DND-41 (cell line): ENCODE results near the gene MRPL21.

Experiments used
- ATAC-seq: fragments of 200-7000 bp; cut with Tn5 transposase; 3 replicates; pipeline ENCODE4 v1.9.1; 2021; ENCODE audit warnings: low read depth; ENCODE audit not compliant: insufficient read depth
- DNase-seq: peaks from one replicate; pipeline ENCODE4 v3.0.0-alpha.2; 2020
- H2AFZ ChIP-seq: 2 replicates; pipeline ENCODE4 v1.6.0; 2012; ENCODE audit warnings: low read depth, low read length
- H3K27ac ChIP-seq: 2 replicates; pipeline ENCODE4 v1.5.1; 2012; ENCODE audit warnings: low read length, inconsistent platforms
- H3K27me3 ChIP-seq: fragments of 200-600 bp; sonication (generic); 2 replicates; pipeline ENCODE4 v1.6.0; 2012; ENCODE audit warnings: low read length, mild to moderate bottlenecking, inconsistent platforms; ENCODE audit not compliant: insufficient read depth, poor library complexity
- H3K36me3 ChIP-seq: 2 replicates; pipeline ENCODE4 v1.5.1; 2012; ENCODE audit warnings: low read length, inconsistent platforms; ENCODE audit not compliant: insufficient read depth
- H3K4me1 ChIP-seq: 2 replicates; pipeline ENCODE4 v1.5.1; 2012; ENCODE audit warnings: mild to moderate bottlenecking, low read length; ENCODE audit not compliant: insufficient read depth
- H3K4me2 ChIP-seq: 2 replicates; pipeline ENCODE4 v1.6.0; 2012; ENCODE audit warnings: mild to moderate bottlenecking, moderate library complexity, low read length, inconsistent platforms; ENCODE audit not compliant: insufficient read depth
- H3K4me3 ChIP-seq, 2 experiments: fragments of 200-600 bp in 1 of 2; shearing (Covaris generic) in 1 of 2; 2 replicates each; pipeline ENCODE4 v1.5.1; 2012 to 2016; ENCODE audit warnings: inconsistent platforms in 2 of 2, low read length in 2 of 2, mild to moderate bottlenecking in 2 of 2, low read depth in 1 of 2, moderate library complexity in 1 of 2
- H3K79me2 ChIP-seq: 2 replicates; pipeline ENCODE4 v1.6.0; 2012; ENCODE audit warnings: low read length, inconsistent platforms; ENCODE audit not compliant: insufficient read depth
- H3K9ac ChIP-seq: 2 replicates; pipeline ENCODE4 v1.6.0; 2012; ENCODE audit warnings: low read depth, mild to moderate bottlenecking, inconsistent platforms, low read length, moderate library complexity
- H3K9me3 ChIP-seq: 2 replicates; pipeline ENCODE4 v1.5.1; 2012; ENCODE audit warnings: low read length, moderate library complexity, mild to moderate bottlenecking, inconsistent platforms; ENCODE audit not compliant: insufficient read depth, severe bottlenecking
- H4K20me1 ChIP-seq: 2 replicates; pipeline ENCODE4 v1.6.0; 2012; ENCODE audit warnings: low read length; ENCODE audit not compliant: insufficient read depth
- EZH2 ChIP-seq: IDR thresholded peaks from 3 replicates; pipeline ENCODE4 v1.6.1; 2012; ENCODE audit warnings: borderline replicate concordance, low read depth, mild to moderate bottlenecking, moderate library complexity, low read length, inconsistent platforms; ENCODE audit not compliant: severe bottlenecking
- TF ChIP-seq, protein P1 (sequence below): IDR thresholded peaks from 2 replicates; pipeline ENCODE4 v1.5.1; 2012; ENCODE audit warnings: borderline replicate concordance, low read length, moderate library complexity, mild to moderate bottlenecking; ENCODE audit not compliant: poor library complexity, severe bottlenecking; ENCODE audit errors: extremely low read depth

The MRPL21 gene

DNA sequence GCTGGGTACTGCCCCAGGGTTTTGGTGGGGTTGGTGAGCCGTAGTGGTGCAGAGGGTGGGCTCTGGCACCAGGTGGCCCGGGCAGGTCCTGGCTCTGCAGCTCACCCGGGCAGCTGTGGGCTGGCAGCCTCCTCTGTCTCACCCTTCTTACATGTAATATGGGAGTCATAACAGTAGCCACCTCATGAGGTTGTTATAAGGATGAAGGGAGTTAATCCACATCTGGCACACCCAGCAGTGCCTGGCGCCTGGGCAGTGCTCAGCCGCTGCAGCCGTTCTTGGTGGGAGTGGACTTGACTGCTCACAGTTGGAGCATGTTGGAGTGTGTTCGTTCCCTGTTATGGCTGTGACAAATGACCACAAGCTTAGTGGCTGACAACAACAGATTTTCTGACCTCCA, 28.7 kb upstream of the MRPL21 start:
- ATAC-seq (no peak), DNase-seq (no peak)
- H3K9me3 ChIP-seq: no peaks in the 10 kb centered on the region
- no peaks in the 10 kb centered on the region for H3K79me2 ChIP-seq
- H3K27ac ChIP-seq: no peak overlapping the region
- no peak overlapping the region for H3K4me3 ChIP-seq
- peaks cover 83% of the 10 kb centered on the region for H3K36me3 ChIP-seq
- no peak overlapping the region for H3K4me2 ChIP-seq
- H3K27me3 ChIP-seq: no peaks in the 10 kb centered on the region
- H2AFZ ChIP-seq: no peak overlapping the region
- TF ChIP-seq, protein P1, sequence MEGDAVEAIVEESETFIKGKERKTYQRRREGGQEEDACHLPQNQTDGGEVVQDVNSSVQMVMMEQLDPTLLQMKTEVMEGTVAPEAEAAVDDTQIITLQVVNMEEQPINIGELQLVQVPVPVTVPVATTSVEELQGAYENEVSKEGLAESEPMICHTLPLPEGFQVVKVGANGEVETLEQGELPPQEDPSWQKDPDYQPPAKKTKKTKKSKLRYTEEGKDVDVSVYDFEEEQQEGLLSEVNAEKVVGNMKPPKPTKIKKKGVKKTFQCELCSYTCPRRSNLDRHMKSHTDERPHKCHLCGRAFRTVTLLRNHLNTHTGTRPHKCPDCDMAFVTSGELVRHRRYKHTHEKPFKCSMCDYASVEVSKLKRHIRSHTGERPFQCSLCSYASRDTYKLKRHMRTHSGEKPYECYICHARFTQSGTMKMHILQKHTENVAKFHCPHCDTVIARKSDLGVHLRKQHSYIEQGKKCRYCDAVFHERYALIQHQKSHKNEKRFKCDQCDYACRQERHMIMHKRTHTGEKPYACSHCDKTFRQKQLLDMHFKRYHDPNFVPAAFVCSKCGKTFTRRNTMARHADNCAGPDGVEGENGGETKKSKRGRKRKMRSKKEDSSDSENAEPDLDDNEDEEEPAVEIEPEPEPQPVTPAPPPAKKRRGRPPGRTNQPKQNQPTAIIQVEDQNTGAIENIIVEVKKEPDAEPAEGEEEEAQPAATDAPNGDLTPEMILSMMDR: no peak
- TF ChIP-seq EZH2: no peak
- H3K4me1 ChIP-seq: no peaks in the 10 kb centered on the region
- peaks cover 10% of the 10 kb centered on the region; the same call in 1 of the 2 replicates for H4K20me1 ChIP-seq
- no peak overlapping the region for H3K9ac ChIP-seq

DNA sequence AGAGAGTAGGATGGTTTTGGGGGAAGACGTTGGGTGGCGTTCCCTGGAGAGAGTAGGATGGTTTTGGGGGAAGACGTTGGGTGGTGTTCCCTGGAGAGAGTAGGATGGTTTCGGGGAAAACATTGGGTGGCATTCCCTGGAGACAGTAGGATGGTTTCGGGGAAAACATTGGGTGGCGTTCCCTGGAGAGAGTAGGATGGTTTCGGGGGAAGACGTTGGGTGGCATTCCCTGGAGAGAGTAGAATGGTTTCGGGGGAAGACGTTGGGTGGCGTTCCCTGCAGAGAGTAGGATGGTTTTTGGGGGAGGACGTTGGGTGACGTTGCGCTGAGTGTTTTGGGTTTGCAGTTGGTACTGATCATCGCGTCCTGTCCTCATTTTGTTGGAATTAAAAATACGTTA, 28.3 kb upstream of the MRPL21 start:
- H3K27ac ChIP-seq: no peak overlapping the region
- no peak overlapping the region for H3K9ac ChIP-seq
- TF ChIP-seq EZH2: no peak
- TF ChIP-seq, protein P1: no peak
- no peaks in the 10 kb centered on the region for H3K9me3 ChIP-seq
- no peaks in the 10 kb centered on the region for H3K79me2 ChIP-seq
- DNase-seq (no peak), ATAC-seq (no peak)
- H3K36me3 ChIP-seq: peaks cover 82% of the 10 kb centered on the region
- no peak overlapping the region for H3K4me3 ChIP-seq
- no peak overlapping the region for H3K4me2 ChIP-seq
- H3K27me3 ChIP-seq: no peaks in the 10 kb centered on the region
- H3K4me1 ChIP-seq: no peaks in the 10 kb centered on the region
- no peak overlapping the region for H2AFZ ChIP-seq
- H4K20me1 ChIP-seq: 0 out of 2 replicates have a peak, but pooled peaks cover 10% of the 10 kb centered on the region

DNA sequence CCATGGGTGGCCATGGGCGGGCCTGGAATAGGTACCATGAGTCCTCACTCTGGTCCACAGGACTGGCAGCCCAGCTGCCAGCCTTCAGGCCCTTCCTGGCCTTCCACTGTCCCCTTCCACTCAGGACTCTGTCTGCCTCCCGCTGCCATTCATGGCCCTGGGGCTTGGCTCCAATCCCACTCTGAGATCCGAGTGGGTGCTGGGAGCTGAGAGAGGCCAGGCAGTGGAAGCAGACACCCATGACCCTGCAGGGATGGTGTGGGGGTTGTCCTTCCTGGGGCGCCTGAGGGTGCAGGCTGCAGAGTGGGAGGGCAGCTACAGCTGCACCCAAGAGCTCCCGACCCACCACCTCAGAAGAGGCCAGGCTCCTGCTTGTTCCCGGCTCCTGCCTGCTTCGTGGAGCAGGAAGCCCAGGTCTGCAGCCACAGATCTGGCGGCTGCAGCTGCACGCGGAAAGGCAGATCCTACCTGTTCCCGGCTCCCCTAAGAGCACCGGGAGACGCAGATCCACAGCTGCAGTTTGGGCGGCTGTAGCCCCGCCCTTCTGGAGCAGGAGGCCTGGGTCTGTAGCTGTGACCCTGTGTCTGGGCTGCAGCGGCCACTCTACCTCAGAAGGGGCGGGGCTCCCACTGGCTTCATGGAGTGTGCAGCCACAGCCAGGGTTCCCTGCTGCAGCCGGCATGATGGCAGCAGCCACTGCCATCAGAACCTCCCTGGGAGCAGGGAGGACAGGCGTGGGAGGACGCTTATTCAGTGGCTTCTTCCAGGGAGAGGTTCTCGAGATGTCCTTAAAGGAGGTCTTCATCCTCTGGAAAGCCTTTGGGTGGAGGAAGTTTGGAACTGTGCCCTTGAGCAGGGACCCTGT, 27.6 kb upstream of the MRPL21 start:
- Histone ChIP-seq H2AFZ (no peak overlapping the region), H3K27ac (no peak overlapping the region), H3K4me1 (no peaks in the 10 kb centered on the region), H3K9ac (no peak overlapping the region), H3K4me3 (no peak overlapping the region), H3K4me2 (no peak overlapping the region), H3K36me3 (peaks cover 82% of the 10 kb centered on the region), H3K79me2 (no peaks in the 10 kb centered on the region), H4K20me1 (0 out of 2 replicates have a peak, but pooled peaks cover 7% of the 10 kb centered on the region), H3K27me3 (no peaks in the 10 kb centered on the region), H3K9me3 (no peaks in the 10 kb centered on the region)
- DNase-seq: no peak
- ATAC-seq: no peak
- TF ChIP-seq EZH2: no peak
- TF ChIP-seq, protein P1: no peak
